T-cell (primary cell): Measurements from ENCODE around the gene RNASE13. TPM values are rescaled to one million over a fixed set of nuclear protein-coding genes. Genes with fewer than 3 reads are reported as not detected.
"Not testable (repeated sequence)": the region's sequence is repeated elsewhere in the genome, so short reads cannot be mapped to it uniquely, and the experiment has no call there.

Experiments used
- ATAC-seq, 4 experiments: fragments of 200-7000 bp in 3 of 4; fragments of 150-1000 bp in 1 of 4; cut with Tn5 transposase; replicated peaks in 1 of 4; 1 replicate in 3 of 4; 2 replicates in 1 of 4; pipeline ENCODE4 v1.10.0; 2021; ENCODE audit warnings: moderate library complexity in 3 of 4, mild to moderate bottlenecking in 2 of 4, moderate number of reproducible peaks in 1 of 4
- CTCF ChIA-PET, 2 donors: fragments of 300-600 bp; sonication (Branson Sonifier 250); formaldehyde crosslinking; loops; one replicate each; lab custom pipeline; 2022; ENCODE audit warnings: antibody characterized with exemption in 2 of 2; lab: Charles Lee
- POLR2A ChIA-PET, 2 donors: fragments of 300-600 bp; sonication (Branson Sonifier 250); formaldehyde crosslinking; loops; one replicate each; lab custom pipeline; 2022; ENCODE audit warnings: antibody characterized with exemption in 2 of 2; lab: Charles Lee
- DNase-seq, 35 experiments: peaks; one replicate each; pipeline versions ENCODE4 v3.0.0 to v3.0.0-alpha.2; 2013 to 2023
- H3K27ac ChIP-seq: one replicate; pipeline ENCODE4 v1.5.1; 2013; ENCODE audit warnings: low read length
- H3K27me3 ChIP-seq, 2 experiments: replicated peaks in 1 of 2; 1 replicate in 1 of 2; 2 replicates in 1 of 2; pipeline versions ENCODE4 v1.6.1 to v1.7.0; 2013; ENCODE audit warnings: low read length in 1 of 2, mixed read lengths in 1 of 2; ENCODE audit not compliant: control insufficient read depth in 2 of 2, insufficient read depth in 2 of 2; ENCODE audit errors: extremely low read depth in 1 of 2
- H3K36me3 ChIP-seq, 2 donors: 1 replicate in 1 of 2; 2 replicates in 1 of 2; pipeline versions ENCODE4 v1.6.1 to v1.7.0; 2013; ENCODE audit warnings: low read length in 1 of 2; ENCODE audit not compliant: control insufficient read depth in 2 of 2, insufficient read depth in 1 of 2; ENCODE audit errors: extremely low read depth in 1 of 2
- H3K4me1 ChIP-seq, 2 experiments: 1 replicate in 1 of 2; 2 replicates in 1 of 2; pipeline versions ENCODE4 v1.6.1 to v1.7.0; 2013; ENCODE audit warnings: low read length in 2 of 2, mixed read lengths in 1 of 2; ENCODE audit not compliant: insufficient read depth in 2 of 2, control insufficient read depth in 1 of 2; ENCODE audit errors: extremely low read depth in 1 of 2
- H3K4me3 ChIP-seq, 2 donors: 1 replicate in 1 of 2; 2 replicates in 1 of 2; pipeline versions ENCODE4 v1.5.1 to v1.7.0; 2013; ENCODE audit warnings: mild to moderate bottlenecking in 2 of 2, low read length in 1 of 2, moderate library complexity in 1 of 2; ENCODE audit not compliant: control insufficient read depth in 1 of 2; ENCODE audit errors: extremely low read depth in 1 of 2
- H3K9me3 ChIP-seq: 2 replicates; pipeline ENCODE4 v1.7.0; 2013
- H3K27ac Mint-ChIP-seq, 2 donors: one replicate each; pipeline ENCODE4 v1.8.0; 2020 to 2021; ENCODE audit warnings: mild to moderate bottlenecking in 2 of 2, mixed read lengths in 2 of 2
- H3K27me3 Mint-ChIP-seq, 2 donors: one replicate each; pipeline ENCODE4 v1.8.0; 2021 to 2022; ENCODE audit warnings: mixed read lengths in 2 of 2
- H3K36me3 Mint-ChIP-seq: one replicate; pipeline ENCODE4 v1.8.0; 2021; ENCODE audit warnings: mixed read lengths
- H3K4me1 Mint-ChIP-seq, 3 donors: one replicate each; pipeline ENCODE4 v1.8.0; 2020 to 2022; ENCODE audit warnings: mixed read lengths in 3 of 3, mild to moderate bottlenecking in 1 of 3
- H3K4me3 Mint-ChIP-seq, 3 donors: one replicate each; pipeline ENCODE4 v1.8.0; 2020 to 2022; ENCODE audit warnings: mild to moderate bottlenecking in 3 of 3, mixed read lengths in 3 of 3, moderate library complexity in 3 of 3
- H3K9me3 Mint-ChIP-seq, 3 donors: one replicate each; pipeline ENCODE4 v1.8.0; 2020 to 2022; ENCODE audit warnings: mixed read lengths in 3 of 3
- WGBS: methylation state at CpG from one replicate; pipeline ENCODE4 v1.1.5; 2013; ENCODE audit warnings: missing lambda C conversion rate; ENCODE audit not compliant: insufficient coverage; 5-methylcytosine and 5-hydroxymethylcytosine counted together
- total RNA-seq, 35 experiments: library from RNA in 6 of 35; stranded (reverse) in 6 of 35; fragments of 120-200 nt in 1 of 35; gene quantifications; one replicate each; pipeline versions ENCODE4 v1.2.1 to v1.2.4 and lab custom pipeline; 2013 to 2026

The RNASE13 gene
- total RNA-seq, 5 donors from 2014 or later (not counting 1 experiment from before 2014, with no cell fraction given) = not detected

DNA sequence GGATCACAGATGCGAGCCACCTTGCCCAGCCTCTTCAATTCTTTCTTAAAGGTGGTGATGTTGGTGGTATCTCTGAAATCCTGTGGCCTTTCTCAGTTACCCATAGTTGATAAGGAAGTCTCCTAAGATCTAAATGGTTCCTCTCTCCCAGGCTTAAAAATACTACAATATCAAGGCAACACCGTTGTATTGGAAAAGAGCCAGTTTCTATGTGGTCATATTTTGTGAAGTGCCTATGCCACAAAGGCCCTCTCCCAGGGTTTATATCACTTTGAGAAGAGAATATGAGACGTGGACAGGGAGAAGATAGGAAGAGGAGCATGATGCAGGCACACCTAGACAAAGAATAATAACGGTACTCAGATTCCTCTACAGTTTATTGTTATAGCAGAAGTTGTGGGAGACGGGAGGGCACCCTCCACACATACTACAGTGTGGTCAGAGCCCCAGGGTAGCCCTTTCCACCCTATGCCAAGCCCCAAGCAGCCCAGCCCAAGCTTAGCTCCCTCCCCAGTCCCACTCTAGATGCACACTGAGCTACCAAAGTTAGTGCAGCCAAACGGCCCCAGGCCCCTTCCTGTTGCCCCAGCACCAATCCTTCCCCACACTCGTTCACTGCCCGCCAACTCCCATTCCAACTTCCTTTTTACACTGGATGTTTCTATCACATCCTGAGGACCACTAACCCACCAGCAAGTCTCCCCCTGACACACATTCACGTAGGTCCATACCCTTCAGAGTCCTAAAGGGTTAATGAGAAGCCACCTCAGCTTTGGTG, 18.0 kb downstream of the RNASE13 start:
- Mint-ChIP-seq H3K27ac (no peak overlapping the region), H3K9me3 (no peaks in the 10 kb centered on the region), H3K27me3 (peaks cover 13 to 19% of the 10 kb centered on the region in 2 donors), H3K36me3 (peaks cover 31% of the 10 kb centered on the region), H3K4me1 (no peaks in the 10 kb centered on the region), H3K4me3 (no peak overlapping the region)
- ATAC-seq (no peak), DNase-seq (no peak)
- H3K4me1 ChIP-seq = no peaks in the 10 kb centered on the region
- no peak overlapping the region for H3K4me3 ChIP-seq
- POLR2A ChIA-PET = no interaction called here
- peaks cover 5 to 12% of the 10 kb centered on the region in 2 donors for H3K36me3 ChIP-seq
- CTCF ChIA-PET = interaction anchor here (0.6 to 5.5 kb wide), 13 partner anchors 9 to 537 kb away, joined by 3 to 53 read pairs (median 5); partner anchors contain the start of gene RNASE7 (in 1 of the 2)
- WGBS = 66% methylated on average over 3 of the region's 9 CpGs
- H3K27me3 ChIP-seq = peaks cover 0 to 9% of the 10 kb centered on the region in 2 experiments
- H3K27ac ChIP-seq = no peak overlapping the region
- no peaks in the 10 kb centered on the region for H3K9me3 ChIP-seq

DNA sequence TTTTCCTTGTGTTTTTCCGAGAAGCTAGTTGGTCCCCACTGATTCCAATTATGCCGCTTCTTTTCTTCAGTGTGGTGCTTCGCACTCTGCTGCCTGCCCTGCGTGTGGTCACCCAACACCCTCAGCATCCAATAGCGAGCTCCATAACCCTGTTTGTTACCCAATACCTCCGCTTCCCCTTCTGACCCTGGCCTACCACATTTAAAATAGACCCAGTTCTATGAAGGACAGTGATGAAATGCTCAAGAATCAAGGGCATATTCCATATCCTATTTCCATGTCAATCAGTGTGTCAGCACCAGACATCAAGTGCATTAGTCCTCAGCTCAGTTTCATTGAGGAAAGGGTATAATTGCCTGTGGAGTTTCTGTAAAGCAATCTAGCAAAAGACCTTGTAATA, 19.3 kb downstream of the RNASE13 start:
- DNase-seq = no peak
- CTCF ChIA-PET = interaction anchor here (0.6 to 5.5 kb wide), 48 partner anchors 8 to 673 kb away, joined by 3 to 111 read pairs (median 5); partner anchors contain the start of genes RNASE13 (in 1 of the 2), RNASE7 (in 1 of the 2), SALL2 (in 1 of the 2) and SLC39A2 (in 1 of the 2)
- Mint-ChIP-seq H3K27ac (no peak overlapping the region), H3K27me3 (peaks cover 17 to 25% of the 10 kb centered on the region in 2 donors), H3K4me3 (no peak overlapping the region), H3K4me1 (no peaks in the 10 kb centered on the region), H3K36me3 (peaks cover 24% of the 10 kb centered on the region), H3K9me3 (no peaks in the 10 kb centered on the region)
- POLR2A ChIA-PET = interaction anchor here (1.0 to 1.4 kb wide), 4 partner anchors 11 to 89 kb away, joined by 3 to 8 read pairs (median 4); no protein-coding TSS in a partner anchor
- no peak overlapping the region for H3K4me3 ChIP-seq
- no peak for ATAC-seq
- peaks cover 5 to 12% of the 10 kb centered on the region in 2 donors for H3K36me3 ChIP-seq
- no peaks in the 10 kb centered on the region for H3K4me1 ChIP-seq
- 78% methylated on average over 6 of the region's 6 CpGs for WGBS
- H3K9me3 ChIP-seq = no peaks in the 10 kb centered on the region
- no peak overlapping the region for H3K27ac ChIP-seq
- peaks cover 0 to 9% of the 10 kb centered on the region in 2 experiments for H3K27me3 ChIP-seq

DNA sequence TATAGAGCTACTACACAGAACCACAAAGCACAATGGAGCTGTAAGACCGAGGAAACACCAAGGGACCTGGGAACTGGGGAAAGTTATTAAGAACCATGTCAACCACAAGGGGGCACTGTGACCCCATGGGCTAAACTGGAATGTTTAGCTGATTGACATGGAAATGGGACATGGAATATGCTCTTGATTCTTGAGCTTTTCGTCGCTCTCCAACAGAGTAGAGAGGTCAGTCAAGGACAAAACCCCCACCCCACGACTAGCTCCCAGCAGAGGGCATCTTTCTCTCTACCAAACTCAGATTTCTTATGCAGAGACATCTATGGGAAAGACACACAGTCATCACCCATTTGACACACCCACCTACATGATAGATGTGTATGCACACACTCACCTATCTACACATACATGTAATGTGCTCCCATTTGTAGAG, 19.8 kb downstream of the RNASE13 start:
- Histone ChIP-seq H3K4me3 (no peak overlapping the region), H3K27me3 (peaks cover 0 to 9% of the 10 kb centered on the region in 2 experiments), H3K9me3 (no peaks in the 10 kb centered on the region), H3K4me1 (no peaks in the 10 kb centered on the region), H3K36me3 (peaks cover 5 to 12% of the 10 kb centered on the region in 2 donors), H3K27ac (no peak overlapping the region)
- POLR2A ChIA-PET = interaction anchor here (0.6 to 1.4 kb wide), 5 partner anchors 11 to 90 kb away, joined by 3 to 8 read pairs (median 3); no protein-coding TSS in a partner anchor
- peak; percentile 68 to 87 (median 79) for ATAC-seq
- Mint-ChIP-seq H3K4me3 (no peak overlapping the region), H3K36me3 (peaks cover 24% of the 10 kb centered on the region), H3K9me3 (no peaks in the 10 kb centered on the region), H3K4me1 (no peaks in the 10 kb centered on the region), H3K27me3 (peaks cover 17 to 25% of the 10 kb centered on the region in 2 donors), H3K27ac (no peak overlapping the region)
- CTCF ChIA-PET = interaction anchor here (0.5 to 5.5 kb wide), 54 partner anchors 8 to 673 kb away, joined by 3 to 111 read pairs (median 4); partner anchors contain the start of genes RNASE13 (in 1 of the 2), RNASE7 (in 1 of the 2), SLC39A2 (in 1 of the 2) and TMEM253 (in 1 of the 2)
- peak; percentile 23 to 91 (median 73) for DNase-seq
- 10% methylated on average over 2 of the region's 4 CpGs for WGBS

DNA sequence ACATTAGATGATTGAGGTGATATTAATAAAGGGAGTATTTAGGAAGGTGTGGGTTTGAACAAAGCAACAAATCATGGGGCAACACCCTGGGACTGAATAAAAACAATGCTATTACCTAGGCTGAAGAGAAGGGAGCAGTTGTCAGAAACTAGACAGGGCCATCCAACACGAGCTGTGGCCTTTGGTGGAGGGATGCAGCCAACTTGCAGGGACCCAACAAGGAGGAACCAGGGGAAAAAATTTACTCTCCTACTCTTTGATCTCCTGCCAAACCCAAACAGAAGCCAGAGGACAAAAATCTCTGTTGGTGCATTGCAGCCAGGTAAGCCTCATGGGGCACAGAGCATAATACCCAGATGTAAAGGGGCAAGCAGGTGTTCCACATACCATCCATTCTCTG, 23.5 kb downstream of the RNASE13 start:
- WGBS = no CpG with 5 or more reads among the region's 1 CpG
- POLR2A ChIA-PET = no interaction called here
- no peak for DNase-seq

DNA sequence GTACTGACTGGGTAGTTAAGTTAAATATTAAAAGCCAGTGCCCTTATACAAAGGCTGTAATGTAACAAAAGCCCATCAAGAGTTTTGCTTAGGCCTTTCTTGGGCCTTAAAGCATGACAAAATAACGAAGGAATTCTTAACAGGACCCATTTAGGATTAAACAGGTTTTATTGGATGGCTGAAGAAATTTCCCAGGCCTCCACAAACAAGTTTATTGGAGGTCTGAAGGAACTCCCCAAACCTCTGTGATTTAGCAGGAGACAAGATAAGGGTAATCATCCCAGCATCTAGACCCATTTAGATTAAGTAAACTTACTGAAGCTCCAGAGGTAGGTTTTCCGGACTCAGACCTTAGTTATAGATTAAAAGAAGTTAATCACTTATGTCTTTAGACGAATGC, 24.9 kb downstream of the RNASE13 start:
- ATAC-seq, H3K36me3 Mint-ChIP-seq, DNase-seq, H3K27ac Mint-ChIP-seq, H3K4me3 Mint-ChIP-seq, H3K4me1 Mint-ChIP-seq, H3K27ac ChIP-seq, H3K9me3 Mint-ChIP-seq, H3K4me1 ChIP-seq, H3K4me3 ChIP-seq, H3K27me3 ChIP-seq, H3K9me3 ChIP-seq, POLR2A ChIA-PET, H3K36me3 ChIP-seq: not testable (repeated sequence)
- WGBS = no CpG with 5 or more reads among the region's 3 CpGs
- CTCF ChIA-PET = interaction anchor here in 1 of 2 donors (0.7 to 1.1 kb wide), 3 partner anchors 10 to 95 kb away, joined by 3 read pairs; no protein-coding TSS in a partner anchor
- H3K27me3 Mint-ChIP-seq = peaks cover 17 to 25% of the 10 kb centered on the region in 2 donors

More for the DNA sequence above, 23.5 kb downstream of the RNASE13 start:
- no peaks in the 10 kb centered on the region for H3K36me3 Mint-ChIP-seq
- no peak for ATAC-seq
- Histone ChIP-seq H3K4me3 (no peak overlapping the region), H3K27me3 (peaks cover 0 to 9% of the 10 kb centered on the region in 2 experiments), H3K36me3 (no peaks in the 10 kb centered on the region), H3K9me3 (no peaks in the 10 kb centered on the region), H3K27ac (no peak overlapping the region), H3K4me1 (no peaks in the 10 kb centered on the region)
- H3K27ac Mint-ChIP-seq = no peak overlapping the region
- H3K9me3 Mint-ChIP-seq = no peaks in the 10 kb centered on the region
- H3K27me3 Mint-ChIP-seq = peaks cover 17 to 25% of the 10 kb centered on the region in 2 donors
- H3K4me1 Mint-ChIP-seq = no peaks in the 10 kb centered on the region
- no peak overlapping the region for H3K4me3 Mint-ChIP-seq
- CTCF ChIA-PET = interaction anchor here (1.1 to 2.1 kb wide), 5 partner anchors 29 to 94 kb away, joined by 3 to 7 read pairs (median 4); no protein-coding TSS in a partner anchor

DNA sequence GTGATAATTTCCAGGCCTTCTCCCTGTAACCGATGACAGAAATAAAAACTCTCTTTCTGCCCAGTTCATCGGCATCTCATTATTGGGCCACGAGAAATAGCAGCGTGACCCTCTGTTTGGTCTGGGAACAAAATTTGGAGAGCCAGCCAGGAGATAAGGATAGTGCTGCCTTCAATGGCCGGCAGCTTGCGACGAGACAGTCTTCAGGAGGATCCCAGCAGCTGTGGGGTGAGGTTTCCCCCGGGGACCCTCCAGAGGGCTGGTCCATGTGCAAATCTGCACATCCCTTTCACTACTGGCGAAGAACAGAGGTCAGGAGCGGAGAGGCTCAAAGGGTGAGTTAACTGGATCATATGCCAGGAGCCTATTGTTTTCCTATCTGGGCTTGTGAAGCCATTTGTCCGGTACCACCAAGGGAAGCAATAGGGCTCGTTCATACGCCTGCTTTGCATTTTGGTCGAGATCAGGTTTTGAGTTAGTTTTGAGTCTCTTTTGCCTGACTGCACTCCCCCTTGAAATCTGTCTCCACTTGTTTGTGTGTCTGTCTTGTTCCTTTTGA, 30.7 kb downstream of the RNASE13 start:
- Histone ChIP-seq H3K36me3 (no peaks in the 10 kb centered on the region), H3K27me3 (no peaks in the 10 kb centered on the region), H3K4me3 (no peak overlapping the region), H3K27ac (no peak overlapping the region), H3K9me3 (no peaks in the 10 kb centered on the region), H3K4me1 (no peaks in the 10 kb centered on the region)
- Mint-ChIP-seq H3K36me3 (no peaks in the 10 kb centered on the region), H3K4me3 (no peak overlapping the region), H3K9me3 (no peaks in the 10 kb centered on the region), H3K4me1 (no peaks in the 10 kb centered on the region), H3K27ac (no peak overlapping the region), H3K27me3 (no peaks in the 10 kb centered on the region)
- 96% methylated on average over 4 of the region's 14 CpGs for WGBS
- POLR2A ChIA-PET = interaction anchor here in 1 of 2 donors (0.6 kb wide), 1 partner anchor 13 kb away, joined by 4 read pairs; no protein-coding TSS in a partner anchor
- CTCF ChIA-PET = interaction anchor here (0.6 to 3.0 kb wide), 2 partner anchors 11 to 25 kb away, joined by 3 to 22 read pairs; no protein-coding TSS in a partner anchor
- ATAC-seq (no peak), DNase-seq (no peak)
